Neural progenitor cell (in vitro differentiated cells): ENCODE measurements around the gene RELCH. TPM values are rescaled to one million over a fixed set of nuclear protein-coding genes. Genes with fewer than 3 reads are reported as not detected.

Source experiments
- DNase-seq: peaks from one replicate; pipeline ENCODE4 v3.0.0-alpha.2; 2016; ENCODE audit warnings: low spot score
- H2AFZ ChIP-seq: fragments of 200-600 bp; sonication (generic); replicated peaks from 2 replicates; pipeline ENCODE4 v1.6.1; 2016; ENCODE audit warnings: antibody characterized with exemption
- H3F3A ChIP-seq: fragments of 200-600 bp; sonication (generic); 2 replicates; pipeline ENCODE4 v1.6.1; 2016; ENCODE audit warnings: antibody characterized with exemption, low read depth
- H3K27ac ChIP-seq: fragments of 200-600 bp; sonication (generic); 2 replicates; pipeline ENCODE4 v1.5.1; 2016; ENCODE audit warnings: mild to moderate bottlenecking
- H3K27me3 ChIP-seq: fragments of 200-600 bp; sonication (generic); 2 replicates; pipeline ENCODE4 v1.6.1; 2016; ENCODE audit warnings: mild to moderate bottlenecking, moderate library complexity
- H3K36me3 ChIP-seq: fragments of 200-600 bp; sonication (generic); 2 replicates; pipeline ENCODE4 v1.5.1; 2016
- H3K4me1 ChIP-seq: fragments of 200-600 bp; sonication (generic); 2 replicates; pipeline ENCODE4 v1.6.1; 2016; ENCODE audit warnings: mixed run types
- H3K4me2 ChIP-seq: fragments of 200-600 bp; sonication (generic); 2 replicates; pipeline ENCODE4 v1.6.1; 2016
- H3K4me3 ChIP-seq: fragments of 200-600 bp; sonication (generic); 2 replicates; pipeline ENCODE4 v1.5.1; 2016
- H3K79me2 ChIP-seq: fragments of 200-600 bp; sonication (generic); 2 replicates; pipeline ENCODE4 v1.6.1; 2016; ENCODE audit warnings: low read depth
- H3K9ac ChIP-seq: fragments of 200-600 bp; sonication (generic); 2 replicates; pipeline ENCODE4 v1.6.1; 2016
- H3K9me3 ChIP-seq: fragments of 200-600 bp; sonication (generic); 2 replicates; pipeline ENCODE4 v1.5.1; 2016; ENCODE audit warnings: low read depth
- H4K20me1 ChIP-seq: fragments of 200-600 bp; sonication (generic); 2 replicates; pipeline ENCODE4 v1.6.1; 2016; ENCODE audit warnings: low read depth
- H3K27ac Mint-ChIP-seq: 3 replicates; pipeline ENCODE4 v1.8.0; 2021; ENCODE audit warnings: mixed read lengths
- H3K27me3 Mint-ChIP-seq: 2 replicates; pipeline ENCODE4 v1.8.0; 2022; ENCODE audit warnings: low read depth, mild to moderate bottlenecking, inconsistent platforms, moderate library complexity, mixed read lengths; ENCODE audit not compliant: insufficient read depth
- H3K36me3 Mint-ChIP-seq: 3 replicates; pipeline ENCODE4 v1.8.0; 2021; ENCODE audit warnings: mixed read lengths
- H3K4me1 Mint-ChIP-seq: 3 replicates; pipeline ENCODE4 v1.8.0; 2021; ENCODE audit warnings: mixed read lengths
- H3K4me3 Mint-ChIP-seq: 3 replicates; pipeline ENCODE4 v1.8.0; 2021; ENCODE audit warnings: mild to moderate bottlenecking, moderate library complexity, mixed read lengths
- H3K9me3 Mint-ChIP-seq: 3 replicates; pipeline ENCODE4 v1.8.0; 2020; ENCODE audit warnings: mixed read lengths
- EZH2 ChIP-seq: fragments of 200-600 bp; sonication (generic); IDR thresholded peaks from 2 replicates; pipeline ENCODE4 v1.6.1; 2017; ENCODE audit warnings: antibody characterized with exemption, mild to moderate bottlenecking, moderate library complexity
- EZH2phosphoT487 ChIP-seq: fragments of 200-600 bp; sonication (generic); IDR thresholded peaks from 2 replicates; pipeline ENCODE4 v1.6.1; 2017; ENCODE audit warnings: antibody characterized with exemption
- total RNA-seq: library from RNA; depleted of rRNA; stranded (reverse); fragments of >200 nt; gene quantifications from 2 replicates; pipeline ENCODE4 v1.2.3, GENCODE V29; 2015; ENCODE audit warnings: low replicate concordance
- TF ChIP-seq, protein P1 (sequence below): fragments of 200-600 bp; sonication (generic); IDR thresholded peaks from 2 replicates; pipeline ENCODE4 v1.5.1; 2017; ENCODE audit warnings: antibody characterized with exemption, mild to moderate bottlenecking

RELCH gene
- total RNA-seq, 1 donor from 2014 or later: 40.9 TPM

GRCh38 chr18:62326646-62327348, 139.7 kb downstream of the RELCH start:
- no peak for DNase-seq
- H3K36me3 ChIP-seq: no peaks in the 10 kb centered on the region
- peaks cover 18% of the 10 kb centered on the region for H3K4me1 Mint-ChIP-seq
- no peak overlapping the region for H3K27ac ChIP-seq
- peaks cover 3% of the 10 kb centered on the region for H4K20me1 ChIP-seq
- H3K9ac ChIP-seq: no peak overlapping the region
- peaks cover 30% of the 10 kb centered on the region for H3F3A ChIP-seq
- no peaks in the 10 kb centered on the region for H3K9me3 ChIP-seq
- peak overlapping the region; percentile 84 for H3K4me3 Mint-ChIP-seq
- peak overlapping the region; percentile 88 for H3K4me2 ChIP-seq
- H3K27me3 Mint-ChIP-seq: peaks cover 62% of the 10 kb centered on the region
- no peaks in the 10 kb centered on the region for H3K36me3 Mint-ChIP-seq
- H3K27me3 ChIP-seq: peaks cover 63% of the 10 kb centered on the region
- H3K27ac Mint-ChIP-seq: no peak overlapping the region
- no peaks in the 10 kb centered on the region for H3K9me3 Mint-ChIP-seq
- peak overlapping the region; percentile 69 for H3K4me3 ChIP-seq
- TF ChIP-seq EZH2 (peak; percentile 9), EZH2phosphoT487 (no peak)
- TF ChIP-seq, protein P1, sequence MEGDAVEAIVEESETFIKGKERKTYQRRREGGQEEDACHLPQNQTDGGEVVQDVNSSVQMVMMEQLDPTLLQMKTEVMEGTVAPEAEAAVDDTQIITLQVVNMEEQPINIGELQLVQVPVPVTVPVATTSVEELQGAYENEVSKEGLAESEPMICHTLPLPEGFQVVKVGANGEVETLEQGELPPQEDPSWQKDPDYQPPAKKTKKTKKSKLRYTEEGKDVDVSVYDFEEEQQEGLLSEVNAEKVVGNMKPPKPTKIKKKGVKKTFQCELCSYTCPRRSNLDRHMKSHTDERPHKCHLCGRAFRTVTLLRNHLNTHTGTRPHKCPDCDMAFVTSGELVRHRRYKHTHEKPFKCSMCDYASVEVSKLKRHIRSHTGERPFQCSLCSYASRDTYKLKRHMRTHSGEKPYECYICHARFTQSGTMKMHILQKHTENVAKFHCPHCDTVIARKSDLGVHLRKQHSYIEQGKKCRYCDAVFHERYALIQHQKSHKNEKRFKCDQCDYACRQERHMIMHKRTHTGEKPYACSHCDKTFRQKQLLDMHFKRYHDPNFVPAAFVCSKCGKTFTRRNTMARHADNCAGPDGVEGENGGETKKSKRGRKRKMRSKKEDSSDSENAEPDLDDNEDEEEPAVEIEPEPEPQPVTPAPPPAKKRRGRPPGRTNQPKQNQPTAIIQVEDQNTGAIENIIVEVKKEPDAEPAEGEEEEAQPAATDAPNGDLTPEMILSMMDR: no peak
- H3K4me1 ChIP-seq: peaks cover 21% of the 10 kb centered on the region
- H2AFZ ChIP-seq: no peak overlapping the region
- no peaks in the 10 kb centered on the region for H3K79me2 ChIP-seq

- peaks cover 18% of the 10 kb centered on the region for H3K4me1 Mint-ChIP-seq
- H3K79me2 ChIP-seq: no peaks in the 10 kb centered on the region
- H3K36me3 Mint-ChIP-seq: no peaks in the 10 kb centered on the region
- H3K4me3 ChIP-seq: no peak overlapping the region
- peaks cover 3% of the 10 kb centered on the region for H4K20me1 ChIP-seq
- H3K27me3 Mint-ChIP-seq: peaks cover 55% of the 10 kb centered on the region
- H3K36me3 ChIP-seq: no peaks in the 10 kb centered on the region
- TF ChIP-seq EZH2phosphoT487 (no peak), EZH2 (no peak)
- TF ChIP-seq, protein P1: no peak
- no peak overlapping the region for H3K4me3 Mint-ChIP-seq
- no peaks in the 10 kb centered on the region for H3K9me3 Mint-ChIP-seq
- peaks cover 28% of the 10 kb centered on the region for H3F3A ChIP-seq
- no peak overlapping the region for H2AFZ ChIP-seq
- peaks cover 63% of the 10 kb centered on the region for H3K27me3 ChIP-seq
- no peak overlapping the region for H3K4me2 ChIP-seq
- DNase-seq: no peak
- no peaks in the 10 kb centered on the region for H3K9me3 ChIP-seq
- H3K27ac ChIP-seq: no peak overlapping the region
- H3K27ac Mint-ChIP-seq: no peak overlapping the region
- peaks cover 21% of the 10 kb centered on the region for H3K4me1 ChIP-seq
- no peak overlapping the region for H3K9ac ChIP-seq
Observed at GRCh38 chr18:62327977-62328376, 140.9 kb downstream of the RELCH start.

DNA sequence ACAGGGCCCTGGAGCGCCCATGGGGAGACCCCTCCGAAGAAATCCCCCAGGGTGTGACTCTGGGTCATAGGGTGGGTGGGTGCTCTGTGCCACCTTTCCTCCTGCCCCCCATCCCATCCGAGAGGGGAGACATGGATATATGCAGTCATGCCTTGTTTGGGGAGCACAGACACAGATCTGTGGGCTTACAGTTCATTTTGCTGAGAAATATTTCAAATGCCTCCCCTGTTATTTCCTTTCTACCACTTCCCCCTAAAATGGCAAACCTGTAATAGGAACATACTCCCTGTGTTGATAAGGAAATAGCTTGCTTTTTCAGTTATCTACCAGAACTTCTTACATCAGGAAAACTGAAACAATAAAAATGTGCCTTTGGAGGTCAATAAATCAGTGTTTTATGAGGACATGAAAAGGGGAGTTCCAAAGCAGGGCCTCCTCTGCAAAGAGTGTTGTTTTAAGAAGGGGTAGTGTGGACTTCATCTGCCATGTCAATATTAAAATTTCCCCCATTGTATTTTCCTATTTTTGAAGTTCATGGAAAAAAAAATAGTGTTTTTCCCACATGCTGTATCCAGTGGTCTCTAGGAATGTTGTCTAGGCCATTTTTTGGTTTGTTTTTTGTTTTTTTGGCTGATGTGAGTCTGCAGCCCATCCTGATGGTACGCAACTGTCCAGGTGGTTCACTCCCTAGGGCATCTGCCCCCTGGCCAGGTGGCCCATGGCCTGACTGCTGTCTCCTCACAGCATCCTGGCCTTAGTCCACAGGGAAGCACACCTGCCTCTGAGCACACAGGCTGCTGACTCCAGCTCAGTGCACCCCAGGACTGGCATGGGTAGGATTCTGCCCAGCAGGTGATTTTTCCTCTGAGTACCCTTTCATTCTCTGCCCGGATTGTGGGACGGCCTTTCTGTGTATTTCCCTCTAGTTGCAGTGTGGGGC, 141.8 kb downstream of the RELCH start:
- Mint-ChIP-seq H3K36me3 (no peaks in the 10 kb centered on the region), H3K4me3 (no peak overlapping the region), H3K27me3 (peaks cover 46% of the 10 kb centered on the region), H3K9me3 (no peaks in the 10 kb centered on the region), H3K4me1 (peaks cover 18% of the 10 kb centered on the region), H3K27ac (no peak overlapping the region)
- DNase-seq: no peak
- H3K4me2 ChIP-seq: no peak overlapping the region
- TF ChIP-seq, protein P1: no peak
- TF ChIP-seq EZH2 (no peak), EZH2phosphoT487 (no peak)
- no peak overlapping the region for H3K27ac ChIP-seq
- H3K79me2 ChIP-seq: no peaks in the 10 kb centered on the region
- no peak overlapping the region for H3K9ac ChIP-seq
- H3F3A ChIP-seq: peaks cover 19% of the 10 kb centered on the region
- H3K4me1 ChIP-seq: peaks cover 17% of the 10 kb centered on the region
- peak overlapping the region; percentile 30 for H2AFZ ChIP-seq
- no peaks in the 10 kb centered on the region for H3K9me3 ChIP-seq
- no peak overlapping the region for H3K4me3 ChIP-seq
- peaks cover 3% of the 10 kb centered on the region for H4K20me1 ChIP-seq
- peaks cover 55% of the 10 kb centered on the region for H3K27me3 ChIP-seq
- no peaks in the 10 kb centered on the region for H3K36me3 ChIP-seq
